Left hindlimb (tissue), 1 donor: Measurements from ENCODE around the gene KRTAP4-4.
"Not testable (repeated sequence)": the region's sequence is repeated elsewhere in the genome, so short reads cannot be mapped to it uniquely, and the experiment has no call there.

Experiments
- DNase-seq: peaks from one replicate; pipeline ENCODE4 v3.0.0-alpha.2; 2018

KRTAP4-4 gene

DNA sequence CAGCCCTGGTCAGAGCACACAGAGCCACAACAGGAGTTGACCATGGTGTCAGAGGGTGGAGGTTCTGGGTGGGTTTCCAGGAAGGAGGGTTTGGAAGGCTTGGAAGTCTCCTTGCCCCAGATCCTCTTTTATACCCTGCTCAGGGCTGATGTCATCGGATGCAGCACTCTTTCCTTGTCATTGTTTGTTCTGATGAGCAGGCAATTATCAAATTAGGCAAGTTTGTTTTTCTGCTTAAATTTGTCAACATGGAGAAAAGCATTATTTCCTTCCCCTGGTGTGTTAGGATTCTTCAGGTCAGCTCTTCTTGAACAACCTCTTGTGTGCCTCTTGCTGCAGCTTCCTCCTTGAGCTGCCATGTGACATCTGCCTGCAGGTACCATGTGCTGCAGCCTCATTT is at the start of gene KRTAP4-4:
TSS of gene KRTAP4-4 (minus strand) at position 101 of the 400 bp plus-strand sequence. CDS start at position 44, 57 bp downstream.
- DNase-seq: no peak

DNA sequence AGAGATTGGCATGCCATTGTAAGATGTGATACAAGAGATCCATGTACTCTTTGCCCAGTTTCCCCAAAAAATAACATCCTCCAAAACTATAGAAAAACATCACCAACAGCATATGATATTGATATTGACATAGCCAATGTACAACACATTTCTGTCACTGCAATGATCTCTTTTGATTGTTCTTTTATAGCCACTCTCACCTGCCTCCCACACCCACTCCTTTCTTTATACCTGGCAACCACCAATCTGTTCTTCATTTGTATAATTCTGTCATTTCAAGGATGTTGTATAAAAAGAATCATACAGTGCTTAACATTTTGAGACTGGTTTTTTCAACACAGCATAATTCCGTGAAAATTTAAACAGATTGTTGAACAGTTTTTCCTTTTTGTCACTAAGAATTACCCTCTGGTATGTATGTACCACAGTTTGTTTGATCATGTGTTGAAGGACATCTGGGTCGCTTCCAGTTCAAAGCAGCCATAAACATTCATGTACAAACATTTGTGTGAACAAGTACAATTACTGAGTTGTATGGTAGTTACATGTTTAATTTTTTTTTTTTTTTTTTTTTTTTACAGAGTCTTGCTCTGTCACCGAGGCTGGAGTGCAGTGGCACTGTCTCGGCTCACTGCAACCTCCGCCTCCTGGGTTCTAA is 39.0 kb upstream of the KRTAP4-4 start:
- no peak for DNase-seq

GRCh38 chr17:41196068-41196467 is 35.5 kb upstream of the KRTAP4-4 start:
- DNase-seq: no peak

- DNase-seq: no peak
Observed at GRCh38 chr17:41190328-41190727, 29.8 kb upstream of the KRTAP4-4 start.

DNA sequence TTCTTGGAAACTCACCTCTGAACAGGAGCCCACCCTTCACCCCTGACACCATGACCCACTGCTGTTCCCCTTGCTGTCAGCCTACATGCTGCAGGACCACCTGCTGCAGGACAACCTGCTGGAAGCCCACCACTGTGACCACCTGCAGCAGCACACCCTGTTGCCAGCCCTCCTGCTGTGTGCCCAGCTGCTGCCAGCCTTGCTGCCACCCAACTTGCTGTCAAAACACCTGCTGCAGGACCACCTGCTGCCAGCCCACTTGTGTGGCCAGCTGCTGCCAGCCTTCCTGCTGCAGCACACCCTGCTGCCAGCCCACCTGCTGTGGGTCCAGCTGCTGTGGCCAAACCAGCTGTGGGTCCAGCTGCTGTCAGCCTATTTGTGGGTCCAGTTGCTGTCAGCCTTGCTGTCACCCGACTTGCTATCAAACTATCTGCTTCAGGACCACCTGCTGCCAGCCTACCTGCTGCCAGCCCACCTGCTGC is 29.3 kb upstream of the KRTAP4-4 start, which contains the start of gene KRTAP9-1:
TSS of gene KRTAP9-1 (plus strand) at position 51 of the 482 bp plus-strand sequence. CDS start at position 51, 0 bp downstream.
- not testable (repeated sequence) for DNase-seq

GRCh38 chr17:41186872-41187271 is 26.3 kb upstream of the KRTAP4-4 start:
- no peak for DNase-seq

- no peak for DNase-seq
Observed at GRCh38 chr17:41185001-41185400, 24.5 kb upstream of the KRTAP4-4 start.

DNA sequence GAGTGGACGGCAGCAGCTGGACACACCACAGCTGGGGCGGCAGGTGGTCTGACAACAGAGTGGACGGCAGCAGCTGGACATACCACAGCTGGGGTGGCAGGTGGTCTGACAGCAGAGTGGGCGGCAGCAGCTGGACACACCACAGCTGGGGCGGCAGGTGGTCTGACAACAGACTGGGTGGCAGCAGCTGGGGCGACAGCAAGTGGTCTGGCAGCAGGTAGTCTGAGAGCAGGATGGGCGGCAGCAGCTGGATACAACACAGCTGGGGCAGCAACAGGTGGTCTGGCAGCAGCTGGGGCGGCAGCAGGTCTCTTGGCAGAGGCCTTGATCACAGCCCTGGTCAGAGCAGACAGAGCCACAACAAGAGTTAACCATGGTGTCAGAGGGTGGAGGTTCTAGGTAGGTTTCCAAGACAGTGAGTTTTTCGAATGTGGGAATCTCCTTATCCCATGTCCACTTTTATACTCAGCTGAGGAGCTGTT is 24.0 kb upstream of the KRTAP4-4 start, which contains the start of gene KRTAP4-1:
TSS of gene KRTAP4-1 (minus strand) at position 432 of the 482 bp plus-strand sequence. CDS start at position 375, 57 bp downstream.
- DNase-seq: no peak

DNA sequence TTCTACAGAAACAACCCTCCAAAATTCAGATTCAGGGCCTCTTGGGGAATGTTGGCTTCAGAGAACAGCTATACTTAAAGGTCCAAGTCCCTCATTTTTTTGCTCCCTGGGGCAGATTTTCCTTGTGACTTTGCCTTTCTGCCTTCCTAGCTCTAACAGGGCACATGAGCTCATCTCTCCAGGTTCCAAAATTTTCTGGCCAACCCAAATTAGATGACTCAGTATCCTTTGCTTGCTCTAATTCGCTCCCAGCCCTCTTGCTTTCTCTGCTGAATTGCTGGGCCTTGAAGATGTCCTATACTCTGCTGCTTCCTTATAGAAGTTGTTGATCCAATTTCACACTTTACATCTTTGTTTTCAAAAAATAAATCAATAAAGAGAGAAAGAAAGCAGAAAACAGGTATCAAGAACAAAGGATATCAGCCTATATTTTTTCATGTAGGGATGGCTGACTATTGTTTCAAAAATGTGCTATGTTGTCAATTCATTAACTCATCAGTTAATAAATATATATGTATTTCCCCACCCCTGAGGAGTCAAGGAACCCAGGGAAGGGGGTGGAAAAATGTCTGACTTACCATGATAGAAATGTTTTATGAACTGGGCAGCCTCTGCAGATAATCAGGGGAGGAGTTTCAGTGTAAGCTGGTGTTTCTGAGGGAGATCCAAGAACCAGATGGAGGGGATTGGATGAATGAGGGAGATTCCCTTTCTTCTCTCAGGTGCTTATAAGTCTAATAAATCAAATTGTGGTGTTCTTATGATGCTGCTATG is 18.5 kb upstream of the KRTAP4-4 start:
- DNase-seq: no peak

- no peak for DNase-seq
Observed at GRCh38 chr17:41178341-41178740, 17.8 kb upstream of the KRTAP4-4 start.

- no peak for DNase-seq
Observed at GRCh38 chr17:41177727-41178271, 17.3 kb upstream of the KRTAP4-4 start, which contains the start of gene KRTAP4-2. KRTAP4-2 (minus strand) TSS chr17:41178221; CDS start chr17:41178164, 57 bp downstream.

DNA sequence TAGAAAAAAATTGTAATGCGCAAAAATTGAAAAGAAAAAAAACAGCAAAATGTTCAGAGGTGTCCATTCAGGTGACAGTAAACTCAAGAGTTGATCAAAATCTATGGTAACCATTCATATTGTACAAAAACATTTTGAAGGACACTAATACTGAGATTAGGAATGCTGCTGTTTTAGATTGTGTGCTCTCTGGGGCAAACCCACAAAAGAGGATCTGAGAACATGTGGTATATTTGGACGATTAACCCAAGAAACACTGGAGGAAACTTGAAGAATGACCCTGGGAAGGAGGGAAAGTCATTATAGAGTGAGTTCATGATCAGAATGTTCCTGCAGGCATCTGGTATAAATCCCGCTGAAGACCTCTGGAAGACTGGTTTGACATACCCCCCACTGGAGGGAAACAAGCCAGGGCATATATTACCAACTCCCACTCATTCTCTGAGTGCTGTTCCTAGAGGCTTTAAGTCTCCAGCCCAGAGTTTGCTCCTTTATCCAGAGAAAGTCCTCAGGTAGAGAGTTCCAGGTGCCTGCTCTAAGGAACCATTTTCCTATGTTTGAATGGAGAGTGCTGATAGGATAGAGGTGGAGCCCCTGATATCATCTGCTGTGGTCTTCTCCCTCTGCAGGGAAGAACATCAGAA is 16.3 kb upstream of the KRTAP4-4 start:
- no peak for DNase-seq

GRCh38 chr17:41171886-41172285 is 11.3 kb upstream of the KRTAP4-4 start:
- DNase-seq: no peak

GRCh38 chr17:41168121-41168520 is 7.6 kb upstream of the KRTAP4-4 start, which contains the start of gene KRTAP4-3:
KRTAP4-3 (minus strand) TSS chr17:41168221; CDS start chr17:41168172, 49 bp downstream.
- no peak for DNase-seq

GRCh38 chr17:41167561-41167960 is 7.0 kb upstream of the KRTAP4-4 start:
- no peak for DNase-seq

DNA sequence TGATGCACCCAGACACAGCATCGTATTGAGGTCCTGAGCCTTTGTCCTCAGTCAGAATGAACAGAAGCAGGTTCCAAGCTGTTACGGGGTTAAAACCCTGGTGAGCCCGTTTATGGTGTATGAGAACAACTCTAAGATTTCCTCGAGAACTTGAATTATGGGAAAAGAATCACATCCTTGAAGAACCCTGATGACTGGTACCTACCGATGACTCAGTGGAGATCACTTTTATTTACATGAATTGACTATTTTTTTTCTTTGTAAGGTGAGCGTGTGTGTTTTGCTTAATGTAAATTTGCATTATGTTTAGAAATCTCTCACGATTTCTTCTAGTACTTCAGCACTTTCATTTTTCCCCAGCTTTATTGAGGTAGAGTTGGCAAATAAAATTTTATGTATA is 3.3 kb upstream of the KRTAP4-4 start:
- DNase-seq: no peak

DNA sequence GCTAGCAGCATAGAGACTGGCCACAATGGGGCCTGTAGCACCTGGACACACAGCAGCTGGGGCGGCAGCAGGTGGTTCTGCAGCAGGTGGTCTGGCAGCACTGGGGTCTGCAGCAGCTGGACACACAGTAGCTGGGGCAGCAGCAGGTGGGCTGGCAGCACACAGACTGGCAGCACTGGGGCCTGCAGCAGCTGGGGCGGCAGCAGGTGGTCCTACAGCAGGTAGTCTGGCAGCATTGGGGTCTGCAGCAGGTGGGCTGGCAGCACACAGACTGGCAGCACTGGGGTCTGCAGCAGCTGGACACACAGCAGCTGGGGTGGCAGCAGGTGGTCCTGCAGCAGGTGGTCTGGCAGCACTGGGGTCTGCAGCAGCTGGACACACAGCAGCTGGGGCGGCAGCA is 358 bp downstream of the KRTAP4-4 start:
- DNase-seq: not testable (repeated sequence)

- no peak for DNase-seq
Observed at GRCh38 chr17:41153856-41154255, 6.7 kb downstream of the KRTAP4-4 start.

- no peak for DNase-seq
Observed at GRCh38 chr17:41151525-41151924, 9.0 kb downstream of the KRTAP4-4 start.

- DNase-seq: no peak
Observed at GRCh38 chr17:41150026-41150425, 10.5 kb downstream of the KRTAP4-4 start.

GRCh38 chr17:41149652-41149985 is 10.9 kb downstream of the KRTAP4-4 start, which contains the start of gene KRTAP4-5:
KRTAP4-5 (minus strand) TSS chr17:41149825; CDS start chr17:41149767, 58 bp downstream.
- no peak for DNase-seq

DNA sequence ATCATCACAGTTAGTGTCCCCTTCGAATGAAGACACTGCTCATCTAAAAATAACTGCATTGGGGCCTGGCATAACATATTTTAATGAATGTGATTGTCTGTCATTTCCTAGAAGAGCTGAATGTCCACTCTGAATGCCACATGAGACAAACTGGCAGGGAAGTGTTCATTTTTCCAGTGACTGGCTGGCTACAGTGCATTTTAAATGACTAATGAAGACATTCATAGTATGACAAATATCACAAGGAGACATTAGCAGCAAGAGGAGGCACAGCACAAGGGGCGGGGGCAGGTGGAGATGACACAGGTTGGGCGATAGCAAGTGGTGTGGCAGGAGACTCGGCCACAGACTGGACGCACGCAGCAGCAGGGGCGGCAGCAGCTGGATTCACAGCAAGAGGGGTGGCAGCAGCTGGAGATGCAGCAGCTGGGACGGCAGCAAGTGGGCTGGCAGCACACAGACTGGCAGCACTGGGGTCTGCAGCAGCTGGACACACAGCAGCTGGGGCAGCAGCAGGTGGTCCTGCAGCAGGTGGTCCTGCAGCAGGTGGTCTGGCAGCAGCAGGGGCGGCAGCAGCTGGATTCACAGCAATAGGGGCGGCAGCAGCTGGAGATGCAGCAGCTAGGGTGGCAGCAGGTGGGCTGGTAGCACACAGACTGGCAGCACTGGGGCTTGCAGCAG is 11.4 kb downstream of the KRTAP4-4 start:
- not testable (repeated sequence) for DNase-seq
